DND-41 (cell line): ENCODE measurements around the gene C9orf50.

Experiments
- CTCF ChIP-seq: IDR thresholded peaks from 2 replicates; pipeline ENCODE4 v1.5.1; 2012; ENCODE audit warnings: borderline replicate concordance, low read length, moderate library complexity, mild to moderate bottlenecking; ENCODE audit not compliant: poor library complexity, severe bottlenecking; ENCODE audit errors: extremely low read depth
- EZH2 ChIP-seq: IDR thresholded peaks from 3 replicates; pipeline ENCODE4 v1.6.1; 2012; ENCODE audit warnings: borderline replicate concordance, low read depth, mild to moderate bottlenecking, moderate library complexity, low read length, inconsistent platforms; ENCODE audit not compliant: severe bottlenecking

GRCh38 chr9:129594632-129595031, 26.3 kb downstream of the C9orf50 start:
- no peak for TF ChIP-seq CTCF
- no peak for TF ChIP-seq EZH2
